ENCODE results near the gene ARID5A. TPM values are rescaled to one million over a fixed set of nuclear protein-coding genes. Genes with fewer than 3 reads are reported as not detected.

ARID5A gene
- 7.1 and 7.7 TPM in 2 replicates for total RNA-seq
- long read RNA-seq, partial matches to known transcripts, result 0 of 2 reads
- long read RNA-seq, other reads (novel, unspliced or antisense), result 0 of 2 reads

GRCh38 chr2:96536445-96537065 lies at the start of gene ARID5A:
Gene ARID5A (plus strand): TSS chr2:96536752. CDS start chr2:96536827, 75 bp downstream.
- DNase-seq (ENCODE audit: low spot score, unreplicated experiment), result peak; percentile 85
- TF ChIP-seq, protein P1, sequence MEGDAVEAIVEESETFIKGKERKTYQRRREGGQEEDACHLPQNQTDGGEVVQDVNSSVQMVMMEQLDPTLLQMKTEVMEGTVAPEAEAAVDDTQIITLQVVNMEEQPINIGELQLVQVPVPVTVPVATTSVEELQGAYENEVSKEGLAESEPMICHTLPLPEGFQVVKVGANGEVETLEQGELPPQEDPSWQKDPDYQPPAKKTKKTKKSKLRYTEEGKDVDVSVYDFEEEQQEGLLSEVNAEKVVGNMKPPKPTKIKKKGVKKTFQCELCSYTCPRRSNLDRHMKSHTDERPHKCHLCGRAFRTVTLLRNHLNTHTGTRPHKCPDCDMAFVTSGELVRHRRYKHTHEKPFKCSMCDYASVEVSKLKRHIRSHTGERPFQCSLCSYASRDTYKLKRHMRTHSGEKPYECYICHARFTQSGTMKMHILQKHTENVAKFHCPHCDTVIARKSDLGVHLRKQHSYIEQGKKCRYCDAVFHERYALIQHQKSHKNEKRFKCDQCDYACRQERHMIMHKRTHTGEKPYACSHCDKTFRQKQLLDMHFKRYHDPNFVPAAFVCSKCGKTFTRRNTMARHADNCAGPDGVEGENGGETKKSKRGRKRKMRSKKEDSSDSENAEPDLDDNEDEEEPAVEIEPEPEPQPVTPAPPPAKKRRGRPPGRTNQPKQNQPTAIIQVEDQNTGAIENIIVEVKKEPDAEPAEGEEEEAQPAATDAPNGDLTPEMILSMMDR (IDR thresholded peaks at IDR 0.05; ENCODE audit: unreplicated experiment), result peak; percentile 55
- Mint-ChIP-seq H3K9me3 (ENCODE audit: low read depth) (no peaks in the 10 kb centered on the region), H3K27ac (peak within 1 kb of the TSS; percentile 45), H3K36me3 (ENCODE audit: insufficient read depth) (no peaks in the 10 kb centered on the region), H3K27me3 (peaks cover 32% of the 10 kb centered on the region), H3K4me3 (ENCODE audit: low read depth) (peak within 1 kb of the TSS; percentile 83), H3K4me1 (ENCODE audit: low read depth) (peaks cover 10% of the 10 kb centered on the region)

- Mint-ChIP-seq H3K9me3 (ENCODE audit: low read depth) (peaks cover 3% of the 10 kb centered on the region), H3K36me3 (ENCODE audit: insufficient read depth) (no peaks in the 10 kb centered on the region), H3K27ac (no peak overlapping the region), H3K4me1 (ENCODE audit: low read depth) (peaks cover 6% of the 10 kb centered on the region), H3K4me3 (ENCODE audit: low read depth) (no peak overlapping the region), H3K27me3 (peaks cover 12% of the 10 kb centered on the region)
- DNase-seq (ENCODE audit: low spot score, unreplicated experiment), result no peak
- TF ChIP-seq, protein P1 (IDR thresholded peaks at IDR 0.05; ENCODE audit: unreplicated experiment), result no peak
Measured at GRCh38 chr2:96489261-96489660, 47.3 kb upstream of the ARID5A start.

DNA sequence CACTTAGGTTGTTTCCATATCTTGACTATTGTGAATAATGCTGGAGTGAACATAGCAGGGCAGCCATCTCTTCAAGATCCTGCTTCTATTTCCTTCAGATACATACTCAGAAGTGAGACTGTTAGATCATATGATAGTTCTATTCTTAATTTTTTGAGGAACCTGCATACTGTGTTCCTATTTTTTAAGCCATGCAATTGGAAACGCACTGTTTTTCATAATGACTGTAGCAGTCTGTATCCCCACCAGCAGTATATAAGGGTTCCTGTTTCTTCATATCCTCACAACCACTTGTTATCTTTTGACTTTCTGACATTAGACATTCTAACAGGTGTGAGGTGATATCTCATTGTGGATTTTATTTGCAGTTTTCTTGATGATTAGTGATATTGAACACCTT lies 46.9 kb upstream of the ARID5A start:
- Mint-ChIP-seq H3K9me3 (ENCODE audit: low read depth) (peaks cover 5% of the 10 kb centered on the region), H3K27ac (no peak overlapping the region), H3K4me3 (ENCODE audit: low read depth) (no peak overlapping the region), H3K27me3 (peaks cover 12% of the 10 kb centered on the region), H3K4me1 (ENCODE audit: low read depth) (peaks cover 6% of the 10 kb centered on the region), H3K36me3 (ENCODE audit: insufficient read depth) (no peaks in the 10 kb centered on the region)
- TF ChIP-seq, protein P1 (IDR thresholded peaks at IDR 0.05; ENCODE audit: unreplicated experiment), result no peak
- DNase-seq (ENCODE audit: low spot score, unreplicated experiment), result no peak

DNA sequence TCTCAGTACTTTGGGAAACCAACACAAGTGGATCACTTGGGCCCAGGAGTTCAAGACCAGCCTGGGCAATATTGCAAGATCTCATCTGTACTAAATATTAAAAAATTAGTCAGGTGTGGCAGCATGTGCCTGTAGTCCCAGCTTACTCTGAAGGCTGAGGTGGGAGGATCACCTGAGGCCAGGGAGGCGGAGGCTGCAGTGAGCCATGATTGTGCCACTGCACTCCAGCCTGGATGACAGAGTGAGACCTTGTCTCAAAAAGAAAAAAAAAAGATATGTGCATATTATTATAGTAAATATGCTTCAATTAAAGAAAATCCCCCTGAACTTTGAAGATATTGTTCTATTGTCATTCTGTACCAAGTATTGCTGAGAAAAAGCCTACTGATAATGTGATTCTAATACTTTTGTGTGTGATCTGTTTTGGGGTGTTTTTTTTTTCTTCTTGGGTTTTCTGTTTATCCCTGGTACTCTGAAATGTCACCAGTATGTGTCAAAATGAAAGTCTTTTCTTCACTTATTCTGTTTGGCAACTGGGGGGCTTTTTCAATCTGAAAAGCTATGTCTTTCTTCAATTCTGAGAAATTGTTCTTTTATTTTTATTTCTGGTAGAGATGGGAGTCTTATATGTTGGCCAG lies 44.6 kb upstream of the ARID5A start:
- no peak overlapping the region for H3K27ac Mint-ChIP-seq
- no peaks in the 10 kb centered on the region for H3K36me3 Mint-ChIP-seq (ENCODE audit: insufficient read depth)
- peaks cover 3% of the 10 kb centered on the region for H3K27me3 Mint-ChIP-seq
- TF ChIP-seq, protein P1 (IDR thresholded peaks at IDR 0.05; ENCODE audit: unreplicated experiment), result no peak
- H3K9me3 Mint-ChIP-seq (ENCODE audit: low read depth), result peaks cover 14% of the 10 kb centered on the region
- DNase-seq (ENCODE audit: low spot score, unreplicated experiment), result no peak
- H3K4me3 Mint-ChIP-seq (ENCODE audit: low read depth), result no peak overlapping the region
- H3K4me1 Mint-ChIP-seq (ENCODE audit: low read depth), result no peaks in the 10 kb centered on the region

DNA sequence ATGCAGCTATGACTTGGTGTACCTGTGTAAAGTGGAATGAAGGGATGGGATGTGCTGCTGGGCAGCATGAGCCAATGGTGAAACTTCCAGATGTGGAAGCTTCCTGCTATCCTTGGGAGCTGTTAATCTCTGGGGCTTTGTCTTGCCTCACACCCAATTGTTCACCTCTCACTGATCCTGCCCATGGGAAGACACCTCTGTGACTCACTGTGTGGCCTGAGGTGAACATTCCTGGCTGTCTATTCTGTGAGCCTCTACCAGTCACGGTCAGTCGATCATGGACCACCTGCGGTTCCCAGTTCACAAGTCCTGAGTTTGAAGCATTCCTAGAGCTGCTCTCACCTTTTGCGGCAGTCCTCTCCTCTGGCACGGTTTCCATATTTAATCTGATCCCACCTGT lies 43.5 kb upstream of the ARID5A start:
- H3K36me3 Mint-ChIP-seq (ENCODE audit: insufficient read depth), result no peaks in the 10 kb centered on the region
- no peak for DNase-seq (ENCODE audit: low spot score, unreplicated experiment)
- H3K4me1 Mint-ChIP-seq (ENCODE audit: low read depth), result no peaks in the 10 kb centered on the region
- peaks cover 14% of the 10 kb centered on the region for H3K9me3 Mint-ChIP-seq (ENCODE audit: low read depth)
- TF ChIP-seq, protein P1 (IDR thresholded peaks at IDR 0.05; ENCODE audit: unreplicated experiment), result no peak
- H3K27ac Mint-ChIP-seq, result no peak overlapping the region
- no peak overlapping the region for H3K4me3 Mint-ChIP-seq (ENCODE audit: low read depth)
- H3K27me3 Mint-ChIP-seq, result no peaks in the 10 kb centered on the region

Data from progenitor cell of endocrine pancreas (in vitro differentiated cells).